Tibial artery (tissue), 4 donors: ENCODE data around the gene ADAMTSL2.

Experiments
- DNase-seq, 2 donors: peaks; one replicate each; pipeline ENCODE4 v3.0.0-alpha.2; 2019
- H3K27ac ChIP-seq, 2 donors: fragments of 200-600 bp; sonication (generic) in 1 of 2; 1 replicate in 1 of 2; 2 replicates in 1 of 2; pipeline ENCODE4 v1.5.1; 2018 to 2019; ENCODE audit warnings: mild to moderate bottlenecking in 1 of 2
- H3K27me3 ChIP-seq, 2 donors: fragments of 200-600 bp; sonication (generic) in 1 of 2; one replicate each; pipeline versions ENCODE4 v1.5.1 to v1.6.0; 2016 to 2019
- H3K36me3 ChIP-seq, 3 donors: fragments of 200-600 bp; sonication (generic) in 2 of 3; one replicate each; pipeline ENCODE4 v1.5.1; 2016 to 2019; ENCODE audit warnings: mild to moderate bottlenecking in 2 of 3
- H3K4me1 ChIP-seq, 4 donors: fragments of 200-600 bp; sonication (generic) in 2 of 4; 1 replicate in 3 of 4; 2 replicates in 1 of 4; pipeline ENCODE4 v1.5.1; 2016 to 2019
- H3K4me3 ChIP-seq, 2 donors: fragments of 200-600 bp; sonication (generic) in 1 of 2; 1 replicate in 1 of 2; 2 replicates in 1 of 2; pipeline ENCODE4 v1.5.1; 2018 to 2019; ENCODE audit warnings: mild to moderate bottlenecking in 2 of 2
- H3K9me3 ChIP-seq, 3 donors: fragments of 200-600 bp; sonication (generic) in 1 of 3; one replicate each; pipeline ENCODE4 v1.5.1; 2016 to 2019
- intact Hi-C: fragments of 100-400 bp; cut with DNase I; formaldehyde crosslinking; loops from one replicate; pipeline ENCODE4 v1.15.0; 2023; ENCODE audit warnings: low total_unique reads
- TF ChIP-seq, protein P1 (sequence below), 2 experiments: fragments of 200-600 bp in 1 of 2; fragments of 450-650 bp in 1 of 2; IDR thresholded peaks; one replicate each; pipeline ENCODE4 v1.5.1; 2017 to 2019; ENCODE audit warnings: antibody characterized with exemption in 2 of 2, mild to moderate bottlenecking in 1 of 2, moderate library complexity in 1 of 2

ADAMTSL2 gene

GRCh38 chr9:133575186-133576030 is 40.9 kb downstream of the ADAMTSL2 start:
- H3K4me3 ChIP-seq: no peak overlapping the region
- no peaks in the 10 kb centered on the region for H3K9me3 ChIP-seq
- DNase-seq: no peak
- H3K27ac ChIP-seq: no peak overlapping the region
- TF ChIP-seq, protein P1, sequence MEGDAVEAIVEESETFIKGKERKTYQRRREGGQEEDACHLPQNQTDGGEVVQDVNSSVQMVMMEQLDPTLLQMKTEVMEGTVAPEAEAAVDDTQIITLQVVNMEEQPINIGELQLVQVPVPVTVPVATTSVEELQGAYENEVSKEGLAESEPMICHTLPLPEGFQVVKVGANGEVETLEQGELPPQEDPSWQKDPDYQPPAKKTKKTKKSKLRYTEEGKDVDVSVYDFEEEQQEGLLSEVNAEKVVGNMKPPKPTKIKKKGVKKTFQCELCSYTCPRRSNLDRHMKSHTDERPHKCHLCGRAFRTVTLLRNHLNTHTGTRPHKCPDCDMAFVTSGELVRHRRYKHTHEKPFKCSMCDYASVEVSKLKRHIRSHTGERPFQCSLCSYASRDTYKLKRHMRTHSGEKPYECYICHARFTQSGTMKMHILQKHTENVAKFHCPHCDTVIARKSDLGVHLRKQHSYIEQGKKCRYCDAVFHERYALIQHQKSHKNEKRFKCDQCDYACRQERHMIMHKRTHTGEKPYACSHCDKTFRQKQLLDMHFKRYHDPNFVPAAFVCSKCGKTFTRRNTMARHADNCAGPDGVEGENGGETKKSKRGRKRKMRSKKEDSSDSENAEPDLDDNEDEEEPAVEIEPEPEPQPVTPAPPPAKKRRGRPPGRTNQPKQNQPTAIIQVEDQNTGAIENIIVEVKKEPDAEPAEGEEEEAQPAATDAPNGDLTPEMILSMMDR (IDR thresholded peaks at IDR 0.05): no peak
- H3K27me3 ChIP-seq: peaks cover 0 to 82% of the 10 kb centered on the region in 2 donors
- no peaks in the 10 kb centered on the region for H3K36me3 ChIP-seq
- intact Hi-C loops: no loop called here
- peaks cover 0 to 17% (median 14%) of the 10 kb centered on the region in 4 donors for H3K4me1 ChIP-seq

DNA sequence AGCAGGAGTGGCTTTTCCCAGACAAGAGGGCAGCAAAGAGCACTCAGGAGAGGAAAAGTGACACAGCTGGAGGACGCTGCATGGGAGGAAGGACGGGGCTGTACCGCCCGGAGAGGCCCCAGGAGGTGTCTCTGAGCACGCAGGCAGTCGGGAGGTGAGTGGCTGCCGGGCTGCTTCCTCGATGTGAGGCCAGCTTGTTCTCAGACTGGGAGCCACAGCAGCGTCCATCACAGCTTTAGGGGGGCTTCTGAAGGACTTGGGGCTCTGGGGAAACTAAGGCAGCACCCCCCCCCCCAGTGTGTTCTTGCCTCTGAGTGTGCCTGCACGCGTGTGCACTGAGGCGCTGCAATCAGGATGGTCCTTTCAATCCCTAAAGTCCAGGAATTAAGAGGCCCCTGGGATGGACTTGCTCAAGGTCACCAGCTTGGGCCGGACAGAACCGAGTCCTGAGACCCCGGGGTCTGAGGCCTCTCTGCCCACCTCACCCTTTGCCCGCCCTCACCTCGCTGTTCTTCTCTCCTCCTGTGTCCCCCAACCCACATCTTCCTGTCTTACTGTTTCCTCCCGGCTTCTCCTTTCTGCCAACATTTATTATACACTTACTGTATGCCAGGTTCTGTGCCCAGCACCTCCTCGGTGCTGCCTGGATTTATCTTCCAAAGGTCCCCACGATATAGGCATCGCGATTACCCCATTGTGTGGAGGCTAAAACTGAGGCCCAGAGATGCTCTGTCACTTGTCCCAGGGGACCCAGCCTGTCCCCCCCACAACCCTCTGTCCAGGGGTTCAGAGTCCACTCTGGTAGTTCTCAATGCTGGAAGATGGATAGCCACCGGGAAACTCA is 41.7 kb downstream of the ADAMTSL2 start:
- no peaks in the 10 kb centered on the region for H3K9me3 ChIP-seq
- H3K36me3 ChIP-seq: no peaks in the 10 kb centered on the region
- no peak overlapping the region for H3K4me3 ChIP-seq
- TF ChIP-seq, protein P1 (IDR thresholded peaks at IDR 0.05): no peak
- H3K27me3 ChIP-seq: peaks cover 0 to 78% of the 10 kb centered on the region in 2 donors
- intact Hi-C loops: no loop called here
- no peak overlapping the region for H3K27ac ChIP-seq
- no peak for DNase-seq
- H3K4me1 ChIP-seq: peaks cover 0 to 17% (median 14%) of the 10 kb centered on the region in 4 donors

GRCh38 chr9:133576875-133577736 is 42.6 kb downstream of the ADAMTSL2 start:
- Histone ChIP-seq H3K9me3 (no peaks in the 10 kb centered on the region), H3K4me3 (no peak overlapping the region), H3K36me3 (no peaks in the 10 kb centered on the region), H3K27me3 (peaks cover 0 to 81% of the 10 kb centered on the region in 2 donors), H3K27ac (no peak overlapping the region), H3K4me1 (peaks cover 0 to 14% (median 12%) of the 10 kb centered on the region in 4 donors)
- intact Hi-C loops: no loop called here
- TF ChIP-seq, protein P1 (IDR thresholded peaks at IDR 0.05): no peak
- no peak for DNase-seq

GRCh38 chr9:133577737-133578112 is 43.2 kb downstream of the ADAMTSL2 start:
- Histone ChIP-seq H3K4me1 (peaks cover 0 to 8% (median 6%) of the 10 kb centered on the region in 4 donors), H3K4me3 (no peak overlapping the region), H3K27me3 (peaks cover 0 to 84% of the 10 kb centered on the region in 2 donors), H3K36me3 (no peaks in the 10 kb centered on the region), H3K27ac (no peak overlapping the region), H3K9me3 (no peaks in the 10 kb centered on the region)
- DNase-seq: no peak
- TF ChIP-seq, protein P1 (IDR thresholded peaks at IDR 0.05): no peak
- intact Hi-C loops: no loop called here
